IMR-90 (cell line): ENCODE data around the gene CTSC.

Experiments
- BHLHE40 ChIP-seq: fragments of 150-350 bp; IDR thresholded peaks from 2 replicates; pipeline ENCODE4 v1.6.1; 2016; ENCODE audit warnings: mild to moderate bottlenecking, low read depth, low read length
- CEBPB ChIP-seq: IDR thresholded peaks from 2 replicates; pipeline ENCODE4 v1.6.1; 2012; ENCODE audit warnings: low read depth, low read length, improper control_type of control experiment
- ELK1 ChIP-seq: fragments of 150-350 bp; IDR thresholded peaks from 2 replicates; pipeline ENCODE4 v1.6.1; 2016; ENCODE audit warnings: low read depth, mild to moderate bottlenecking, low read length, moderate library complexity, borderline replicate concordance
- FOS ChIP-seq: fragments of 150-350 bp; IDR thresholded peaks from 2 replicates; pipeline ENCODE4 v1.6.1; 2016; ENCODE audit warnings: low read depth, low read length
- MAFK ChIP-seq: IDR thresholded peaks from 2 replicates; pipeline ENCODE4 v1.6.1; 2012; ENCODE audit warnings: low read depth, low read length, improper control_type of control experiment
- MAZ ChIP-seq: IDR thresholded peaks from 2 replicates; pipeline ENCODE4 v1.6.1; 2012; ENCODE audit warnings: low read depth, mild to moderate bottlenecking, low read length, improper control_type of control experiment, moderate library complexity, borderline replicate concordance
- MXI1 ChIP-seq: IDR thresholded peaks from 2 replicates; pipeline ENCODE4 v1.6.1; 2012; ENCODE audit warnings: low read depth, mild to moderate bottlenecking, low read length, moderate library complexity, borderline replicate concordance
- POLR2A ChIP-seq: IDR thresholded peaks from 2 replicates; pipeline ENCODE4 v1.6.1; 2012; ENCODE audit warnings: mild to moderate bottlenecking, low read depth, low read length
- RAD21 ChIP-seq: IDR thresholded peaks from 2 replicates; pipeline ENCODE4 v1.6.1; 2012; ENCODE audit warnings: low read length, improper control_type of control experiment
- RCOR1 ChIP-seq: IDR thresholded peaks from 2 replicates; pipeline ENCODE4 v1.6.1; 2012; ENCODE audit warnings: mild to moderate bottlenecking, low read length, improper control_type of control experiment; ENCODE audit not compliant: insufficient replicate concordance
- RFX5 ChIP-seq: IDR thresholded peaks from 2 replicates; pipeline ENCODE4 v1.8.0; 2012; ENCODE audit warnings: low read depth, mild to moderate bottlenecking, low read length, moderate library complexity
- USF2 ChIP-seq: fragments of 150-350 bp; IDR thresholded peaks from 2 replicates; pipeline ENCODE4 v1.6.1; 2017; ENCODE audit warnings: mild to moderate bottlenecking, antibody characterized with exemption, low read length, low read depth
- TF ChIP-seq, protein P1 (sequence below): conservative IDR thresholded peaks from 2 replicates; pipeline ENCODE4 v1.5.1; 2012; ENCODE audit warnings: mild to moderate bottlenecking, low read depth, low read length, improper control_type of control experiment

DNA sequence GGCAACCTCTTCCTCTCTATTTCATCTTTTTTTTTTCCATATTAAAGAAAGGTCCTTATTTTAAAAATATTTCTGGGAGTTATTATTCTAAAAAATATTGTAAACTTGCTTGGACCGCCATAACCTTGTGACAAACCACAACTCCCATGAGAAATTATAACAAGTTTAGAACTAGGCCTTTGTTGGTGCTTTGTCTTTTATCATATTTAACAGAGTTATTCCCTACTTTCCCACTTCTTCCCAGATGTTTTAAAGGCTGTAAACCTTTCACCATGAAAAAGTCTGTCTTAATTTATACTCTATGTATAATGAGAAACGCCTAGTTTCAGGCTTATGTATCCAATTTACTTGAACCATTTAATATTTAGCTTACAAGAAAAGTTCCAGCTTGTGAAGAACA lies 3.7 kb downstream of the CTSC start:
- TF ChIP-seq, protein P1, sequence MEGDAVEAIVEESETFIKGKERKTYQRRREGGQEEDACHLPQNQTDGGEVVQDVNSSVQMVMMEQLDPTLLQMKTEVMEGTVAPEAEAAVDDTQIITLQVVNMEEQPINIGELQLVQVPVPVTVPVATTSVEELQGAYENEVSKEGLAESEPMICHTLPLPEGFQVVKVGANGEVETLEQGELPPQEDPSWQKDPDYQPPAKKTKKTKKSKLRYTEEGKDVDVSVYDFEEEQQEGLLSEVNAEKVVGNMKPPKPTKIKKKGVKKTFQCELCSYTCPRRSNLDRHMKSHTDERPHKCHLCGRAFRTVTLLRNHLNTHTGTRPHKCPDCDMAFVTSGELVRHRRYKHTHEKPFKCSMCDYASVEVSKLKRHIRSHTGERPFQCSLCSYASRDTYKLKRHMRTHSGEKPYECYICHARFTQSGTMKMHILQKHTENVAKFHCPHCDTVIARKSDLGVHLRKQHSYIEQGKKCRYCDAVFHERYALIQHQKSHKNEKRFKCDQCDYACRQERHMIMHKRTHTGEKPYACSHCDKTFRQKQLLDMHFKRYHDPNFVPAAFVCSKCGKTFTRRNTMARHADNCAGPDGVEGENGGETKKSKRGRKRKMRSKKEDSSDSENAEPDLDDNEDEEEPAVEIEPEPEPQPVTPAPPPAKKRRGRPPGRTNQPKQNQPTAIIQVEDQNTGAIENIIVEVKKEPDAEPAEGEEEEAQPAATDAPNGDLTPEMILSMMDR: no peak
- TF ChIP-seq RCOR1: no peak
- no peak for TF ChIP-seq FOS
- no peak for TF ChIP-seq RAD21
- no peak for TF ChIP-seq MAFK
- TF ChIP-seq POLR2A: no peak
- no peak for TF ChIP-seq CEBPB
- TF ChIP-seq BHLHE40: no peak
- no peak for TF ChIP-seq MXI1
- no peak for TF ChIP-seq MAZ
- no peak for TF ChIP-seq RFX5
- TF ChIP-seq ELK1: no peak
- no peak for TF ChIP-seq USF2
